HepG2 (cell line): Measurements from ENCODE around the gene CLIC4. TPM values are rescaled to one million over a fixed set of nuclear protein-coding genes. Genes with fewer than 3 reads are reported as not detected.

Experiments
- ATAC-seq: fragments of 200-7000 bp; cut with Tn5 transposase; 3 replicates; pipeline ENCODE4 v1.9.1; 2020; ENCODE audit warnings: mild to moderate bottlenecking, moderate library complexity
- BruUV-seq: library from RNA; stranded (reverse); fragments of 400-500 nt; replicated peaks from 2 replicates; lab custom pipeline; 2021; lab: Mats Ljungman, UMichigan
- CTCF ChIA-PET: fragments of 300-600 bp; formaldehyde crosslinking; extraction: SDS; loops from one replicate; lab custom pipeline; 2021; ENCODE audit warnings: low total read pairs, inconsistent platforms, low intra/inter-chr PET ratio; lab: Yijun Ruan, JAX
- POLR2A ChIA-PET: fragments of 350-600 bp; sonication (Branson Sonifier 250); formaldehyde crosslinking; loops from one replicate; lab custom pipeline; 2020; ENCODE audit warnings: antibody characterized with exemption, inconsistent platforms; lab: Yijun Ruan, JAX
- DNase-seq: peaks from one replicate; pipeline ENCODE4 v3.0.0-alpha.2; 2015; ENCODE audit warnings: low spot score
- FAIRE-seq: peaks from 3 replicates; lab custom pipeline; 2011; peaks lifted over from hg19 to GRCh38; lab: Jason Lieb, UNC
- H2AFZ ChIP-seq: one replicate; pipeline ENCODE4 v1.6.1; 2011; ENCODE audit warnings: low read length, inconsistent platforms
- H3K27ac ChIP-seq: fragments of 300-600 bp; 3 replicates; pipeline ENCODE4 v1.8.0; 2011; ENCODE audit warnings: mixed run types, mild to moderate bottlenecking, mixed read lengths, low read length, inconsistent platforms; ENCODE audit not compliant: insufficient read depth; ENCODE audit errors: extremely low read length
- H3K27me3 ChIP-seq, 2 experiments: fragments of 200-600 bp in 1 of 2; 2 replicates in 1 of 2; 3 replicates in 1 of 2; pipeline versions ENCODE4 v1.6.0 to v1.8.0; 2011; ENCODE audit warnings: low read length in 2 of 2, mild to moderate bottlenecking in 2 of 2, moderate library complexity in 2 of 2, inconsistent platforms in 1 of 2; ENCODE audit not compliant: insufficient read depth in 2 of 2, control insufficient read depth in 1 of 2
- H3K36me3 ChIP-seq, 2 experiments: fragments of 200-600 bp in 1 of 2; replicated peaks in 1 of 2; 2 replicates in 1 of 2; 3 replicates in 1 of 2; pipeline versions ENCODE4 v1.5.1 to v1.8.0; 2011; ENCODE audit warnings: low read length in 2 of 2, inconsistent platforms in 1 of 2; ENCODE audit not compliant: insufficient read depth in 2 of 2, control insufficient read depth in 1 of 2
- H3K4me1 ChIP-seq: 2 replicates; pipeline ENCODE4 v1.5.1; 2012; ENCODE audit warnings: low read length, inconsistent platforms; ENCODE audit not compliant: insufficient read depth
- H3K4me2 ChIP-seq: 2 replicates; pipeline ENCODE4 v1.6.0; 2011; ENCODE audit warnings: low read depth, low read length, inconsistent platforms
- H3K4me3 ChIP-seq, 3 experiments: fragments of 200-600 bp in 1 of 3; sonication (generic), shearing (Covaris generic) in 1 of 3; replicated peaks in 1 of 3; 2 replicates each; pipeline ENCODE4 v1.5.1; 2011 to 2016; ENCODE audit warnings: low read length in 3 of 3, inconsistent platforms in 2 of 3, low read depth in 2 of 3, mild to moderate bottlenecking in 2 of 3, control low read depth in 1 of 3, mixed read lengths in 1 of 3; ENCODE audit not compliant: insufficient read depth in 1 of 3
- H3K79me2 ChIP-seq: one replicate; pipeline ENCODE4 v1.6.1; 2011; ENCODE audit warnings: low read length, inconsistent platforms; ENCODE audit not compliant: insufficient read depth
- H3K9ac ChIP-seq: 2 replicates; pipeline ENCODE4 v1.6.0; 2011; ENCODE audit warnings: mild to moderate bottlenecking, low read depth, low read length, inconsistent platforms; ENCODE audit not compliant: insufficient read depth
- H3K9me3 ChIP-seq: 2 replicates; pipeline ENCODE4 v1.5.1; 2012; ENCODE audit warnings: mild to moderate bottlenecking, low read length
- H4K20me1 ChIP-seq: 2 replicates; pipeline ENCODE4 v1.6.0; 2011; ENCODE audit warnings: inconsistent platforms, mild to moderate bottlenecking, low read length, moderate library complexity; ENCODE audit not compliant: insufficient read depth
- AFF4 ChIP-seq: sonication (generic); formaldehyde crosslinking; IDR thresholded peaks from 2 replicates; pipeline ENCODE4 v1.4.0; 2020; ENCODE audit warnings: missing genetic modification reagents
- ARID2 ChIP-seq: sonication (generic); formaldehyde crosslinking; IDR thresholded peaks from 2 replicates; pipeline ENCODE4 v1.8.1; 2022; ENCODE audit warnings: mild to moderate bottlenecking, missing genetic modification reagents, borderline replicate concordance
- CTCF ChIP-seq: sonication (generic); formaldehyde crosslinking; IDR thresholded peaks from 2 replicates; pipeline ENCODE4 v1.5.0; 2020; ENCODE audit warnings: mild to moderate bottlenecking, missing genetic modification reagents, moderate library complexity
- NKX3-1 ChIP-seq: sonication (generic); formaldehyde crosslinking; IDR thresholded peaks from 2 replicates; pipeline ENCODE4 v1.5.0; 2020; ENCODE audit warnings: missing genetic modification reagents
- NRL ChIP-seq: sonication (generic); formaldehyde crosslinking; IDR thresholded peaks from 2 replicates; pipeline ENCODE4 v1.5.0; 2020; ENCODE audit warnings: missing genetic modification reagents, mild to moderate bottlenecking, moderate library complexity, borderline replicate concordance
- STAG1 ChIP-seq: sonication (generic); formaldehyde crosslinking; IDR thresholded peaks from 2 replicates; pipeline ENCODE4 v1.4.0; 2020; ENCODE audit warnings: missing genetic modification reagents
- USF2 ChIP-seq, 2 experiments: sonication (generic) in 1 of 2; formaldehyde crosslinking in 1 of 2; IDR thresholded peaks; 2 replicates each; pipeline versions ENCODE4 v1.5.1 to v1.6.1; 2011 to 2020; ENCODE audit warnings: borderline replicate concordance in 1 of 2, low read depth in 1 of 2, low read length in 1 of 2, mild to moderate bottlenecking in 1 of 2, missing genetic modification reagents in 1 of 2, moderate library complexity in 1 of 2
- ZMYM3 ChIP-seq: sonication (generic); formaldehyde crosslinking; IDR thresholded peaks from 2 replicates; pipeline ENCODE4 v1.5.1; 2020; ENCODE audit warnings: mild to moderate bottlenecking, missing genetic modification reagents
- ZNF138 ChIP-seq: sonication (generic); formaldehyde crosslinking; IDR thresholded peaks from 2 replicates; pipeline ENCODE4 v1.5.0; 2020; ENCODE audit warnings: mild to moderate bottlenecking, low read depth, missing genetic modification reagents
- ZNF274 ChIP-seq: sonication (generic); formaldehyde crosslinking; IDR thresholded peaks from 2 replicates; pipeline ENCODE4 v1.5.1; 2020; ENCODE audit warnings: mild to moderate bottlenecking, missing genetic modification reagents
- ZNF768 ChIP-seq: sonication (generic); formaldehyde crosslinking; IDR thresholded peaks from 2 replicates; pipeline ENCODE4 v1.4.0; 2020; ENCODE audit warnings: missing genetic modification reagents
- ZNF839 ChIP-seq: sonication (generic); formaldehyde crosslinking; IDR thresholded peaks from 2 replicates; pipeline ENCODE4 v1.4.0; 2020; ENCODE audit warnings: missing genetic modification reagents, mild to moderate bottlenecking, borderline replicate concordance
- ZSCAN12 ChIP-seq: sonication (generic); formaldehyde crosslinking; IDR thresholded peaks from 2 replicates; pipeline ENCODE4 v1.9.0; 2021; ENCODE audit warnings: mild to moderate bottlenecking, missing genetic modification reagents
- WGBS: methylation state at CpG from one replicate; pipeline ENCODE4 v1.1.6; 2017; ENCODE audit warnings: low lambda C conversion rate; 5-methylcytosine and 5-hydroxymethylcytosine counted together
- in situ Hi-C: cut with HindIII; loops from 2 replicates; pipeline ENCODE4 v1.10.0; 2017; ENCODE audit warnings: low pct_unique_long_range_greater_than_20kb; ENCODE audit not compliant: extremely low pct_ligation_motif_present
- intact Hi-C: fragments of 100-400 bp; cut with micrococcal nuclease; formaldehyde crosslinking; loops from one replicate; pipeline ENCODE4 v1.10.0; 2022; ENCODE audit not compliant: unreplicated experiment
- polyA plus RNA-seq, 8 experiments: library from polyadenylated mRNA; depleted of rRNA in 3 of 8; stranded (reverse) in 7 of 8; unstranded in 1 of 8; fragments of >200 nt; fragmentation: Illumina TruSeq in 4 of 8; extraction: Trizol in 4 of 8; gene quantifications; 2 replicates each; pipeline versions ENCODE4 v1.2.1 to v1.2.3, GENCODE V29; 2011 to 2016; ENCODE audit warnings: low read depth in 4 of 8, missing spikeins in 1 of 8, mixed read lengths in 1 of 8; ENCODE audit not compliant: insufficient read depth in 1 of 8
- total RNA-seq, 5 experiments: library from RNA; depleted of rRNA; stranded (reverse); fragments of >200 nt; fragmentation: Illumina TruSeq; extraction: Trizol; gene quantifications; 2 replicates each; pipeline ENCODE4 v1.2.3, GENCODE V29; 2016; ENCODE audit warnings: low read depth in 1 of 5

CLIC4 gene
- total and polyA plus RNA-seq, 2 of the 13 experiments (the other 11 are each of a cell fraction or from before 2014, with no cell fraction given): 23.3 to 77.4 TPM

GRCh38 chr1:24856787-24857506 lies 111.7 kb downstream of the CLIC4 start (continued):
- no peak for TF ChIP-seq ZSCAN12 (CRISPR knock-in tag)
- no peak for TF ChIP-seq NKX3-1 (CRISPR knock-in tag)
- TF ChIP-seq NRL (CRISPR knock-in tag): no peak

- no TSS peak for BruUV-seq
- Histone ChIP-seq H4K20me1 (no peaks in the 10 kb centered on the region), H3K27ac (no peak overlapping the region), H3K4me1 (peaks cover 46% of the 10 kb centered on the region), H2AFZ (no peak overlapping the region), H3K4me3 (no peak overlapping the region), H3K27me3 (no peaks in the 10 kb centered on the region; a peak in 1 of 5 replicates), H3K79me2 (no peaks in the 10 kb centered on the region), H3K9me3 (no peaks in the 10 kb centered on the region), H3K36me3 (no peaks in the 10 kb centered on the region), H3K4me2 (no peak overlapping the region), H3K9ac (no peak overlapping the region)
- ChIA-PET POLR2A (no interaction called here), CTCF (no interaction called here)
- ATAC-seq (no peak), DNase-seq (no peak), FAIRE-seq (no peak)
- intact Hi-C loops (no loop called here), in situ Hi-C loops (no loop called here)
- 2% methylated on average over 6 of the region's 6 CpGs for WGBS
- TF ChIP-seq ZNF274 (CRISPR knock-in tag): no peak
- 0 out of 2 replicates have a peak, but pooled peaks have one; percentile 12 for TF ChIP-seq STAG1 (CRISPR knock-in tag)
- no peak for TF ChIP-seq ARID2
- 0 out of 2 replicates have a peak, but pooled peaks have one; percentile 12 for TF ChIP-seq ZMYM3 (CRISPR knock-in tag)
- no peak for TF ChIP-seq AFF4 (CRISPR knock-in tag)
- TF ChIP-seq CTCF (CRISPR knock-in tag): peak; percentile 26; the same call in 1 of the 2 replicates
- peak; percentile 54; the same call in 1 of the 2 replicates for TF ChIP-seq ZNF768 (CRISPR knock-in tag)
- TF ChIP-seq USF2 (IDR thresholded peaks at IDR 0.05; ENCODE audit: low read depth, low read length): no peak
- no peak for TF ChIP-seq USF2 (CRISPR knock-in tag; IDR thresholded peaks at IDR 0.05; ENCODE audit: borderline replicate concordance)
- no peak for TF ChIP-seq ZNF138 (CRISPR knock-in tag)
- no peak for TF ChIP-seq ZNF839 (CRISPR knock-in tag)
Observed at GRCh38 chr1:24857507-24858133, 112.4 kb downstream of the CLIC4 start.
